Measurements from ENCODE around the gene PCNX3. TPM values are rescaled to one million over a fixed set of nuclear protein-coding genes. Genes with fewer than 3 reads are reported as not detected.

PCNX3 gene
- total and polyA plus RNA-seq, 2 donors (not counting 3 experiments of a cell fraction or from before 2014, with no cell fraction given), result 42.6 to 53.9 TPM

- no peaks in the 10 kb centered on the region for H4K20me1 ChIP-seq (replicated peaks; ENCODE audit: control insufficient read depth, extremely low read depth, insufficient read depth, low read length)
- intact Hi-C loops (cut with micrococcal nuclease), result loop anchor here (1.0 to 2.0 kb wide), 3 partner anchors 10 to 205 kb away; partner anchors contain the start of genes CFL1 and ZNRD2
- dilution Hi-C loops (cut with MboI; ENCODE audit: extremely low pct_ligation_motif_present, low sequenced_read_pairs), result no loop called here
- POLR2A ChIA-PET, result interaction anchor here (1.0 to 3.9 kb wide), 5 partner anchors 9 to 205 kb away, joined by 3 to 19 read pairs (median 5); partner anchors contain the start of genes CFL1, RELA and SIPA1
- H3K9me1 ChIP-seq (replicated peaks; ENCODE audit: control insufficient read depth, extremely low read depth, insufficient read depth, low read length), result no peaks in the 10 kb centered on the region
- peaks cover 23% of the 10 kb centered on the region for H3K4me1 ChIP-seq (ENCODE audit: control insufficient read depth, extremely low read depth, insufficient read depth, low read length)
- peak overlapping the region; percentile 26 for H3K4me2 ChIP-seq (ENCODE audit: insufficient read depth, low read length)
- peak overlapping the region in 1 of 3 experiments; percentile 16 for H3K4me3 ChIP-seq (replicated peaks in 1 of 3; ENCODE audit: insufficient read depth in 1 of 3, low read depth in 1 of 3, low read length in 3 of 3)
- H3K9ac ChIP-seq (replicated peaks; ENCODE audit: extremely low read depth, insufficient read depth, low read length), result peak overlapping the region; percentile 67
- no peaks in the 10 kb centered on the region for H3K9me3 ChIP-seq (replicated peaks; ENCODE audit: control insufficient read depth, insufficient read depth, low read length)
- no peaks in the 10 kb centered on the region for H3K27me3 ChIP-seq (ENCODE audit: control insufficient read depth in 2 of 2, insufficient read depth in 2 of 2, low read length in 2 of 2)
- peaks cover 5% of the 10 kb centered on the region for H3K79me2 ChIP-seq (ENCODE audit: control insufficient read depth, insufficient read depth, low read length)
- BruUV-seq (replicated peaks), result TSS peak; percentile 54
- no peak for FAIRE-seq
- CTCF ChIA-PET, result interaction anchor here (0.6 to 8.0 kb wide), 10 partner anchors 9 to 207 kb away, joined by 3 to 44 read pairs (median 4); partner anchors contain the start of genes AP5B1, MUS81, RELA and RNASEH2C
- TF ChIP-seq EZH2 (IDR thresholded peaks at IDR 0.05; ENCODE audit: borderline replicate concordance, low read depth, low read length, severe bottlenecking) (no peak), POLR2AphosphoS5 (IDR thresholded peaks at IDR 0.05; ENCODE audit: insufficient read depth, low read depth, low read length) (no peak), POLR2A (IDR thresholded peaks at IDR 0.05; ENCODE audit: low read depth, low read length) (no peak), JUN (IDR thresholded peaks at IDR 0.05; ENCODE audit: borderline replicate concordance, insufficient read depth, insufficient read length, low read depth) (no peak), GATA2 (IDR thresholded peaks at IDR 0.05; ENCODE audit: insufficient read depth, insufficient read length, low read depth, low read length) (no peak), FOS (IDR thresholded peaks at IDR 0.05; ENCODE audit: borderline replicate concordance, insufficient read depth, low read length) (no peak), MYC (IDR thresholded peaks at IDR 0.05; ENCODE audit: low read depth, low read length) (no peak)
- TF ChIP-seq, protein P1, sequence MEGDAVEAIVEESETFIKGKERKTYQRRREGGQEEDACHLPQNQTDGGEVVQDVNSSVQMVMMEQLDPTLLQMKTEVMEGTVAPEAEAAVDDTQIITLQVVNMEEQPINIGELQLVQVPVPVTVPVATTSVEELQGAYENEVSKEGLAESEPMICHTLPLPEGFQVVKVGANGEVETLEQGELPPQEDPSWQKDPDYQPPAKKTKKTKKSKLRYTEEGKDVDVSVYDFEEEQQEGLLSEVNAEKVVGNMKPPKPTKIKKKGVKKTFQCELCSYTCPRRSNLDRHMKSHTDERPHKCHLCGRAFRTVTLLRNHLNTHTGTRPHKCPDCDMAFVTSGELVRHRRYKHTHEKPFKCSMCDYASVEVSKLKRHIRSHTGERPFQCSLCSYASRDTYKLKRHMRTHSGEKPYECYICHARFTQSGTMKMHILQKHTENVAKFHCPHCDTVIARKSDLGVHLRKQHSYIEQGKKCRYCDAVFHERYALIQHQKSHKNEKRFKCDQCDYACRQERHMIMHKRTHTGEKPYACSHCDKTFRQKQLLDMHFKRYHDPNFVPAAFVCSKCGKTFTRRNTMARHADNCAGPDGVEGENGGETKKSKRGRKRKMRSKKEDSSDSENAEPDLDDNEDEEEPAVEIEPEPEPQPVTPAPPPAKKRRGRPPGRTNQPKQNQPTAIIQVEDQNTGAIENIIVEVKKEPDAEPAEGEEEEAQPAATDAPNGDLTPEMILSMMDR (IDR thresholded peaks at IDR 0.05; ENCODE audit: extremely low read depth in 1 of 2, insufficient read depth in 1 of 2, low read depth in 1 of 2, low read length in 2 of 2), result no peak
- TF ChIP-seq, protein P2, sequence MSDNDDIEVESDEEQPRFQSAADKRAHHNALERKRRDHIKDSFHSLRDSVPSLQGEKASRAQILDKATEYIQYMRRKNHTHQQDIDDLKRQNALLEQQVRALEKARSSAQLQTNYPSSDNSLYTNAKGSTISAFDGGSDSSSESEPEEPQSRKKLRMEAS (IDR thresholded peaks at IDR 0.05; ENCODE audit: insufficient read depth, insufficient read length), result no peak
- H3K36me3 ChIP-seq (ENCODE audit: control insufficient read depth in 2 of 2, extremely low read depth in 1 of 2, insufficient read depth in 2 of 2, low read length in 2 of 2), result peaks cover 12 to 56% of the 10 kb centered on the region in 2 experiments
- H3K27ac ChIP-seq (ENCODE audit: insufficient read depth, low read depth, low read length), result peak overlapping the region; percentile 95
- peak; percentile 71 for DNase-seq (ENCODE audit: low read depth, low spot score)
- no peak overlapping the region for H2AFZ ChIP-seq (ENCODE audit: low read depth, low read length)
These were observed 38.0 kb downstream of the PCNX3 start for GRCh38 chr11:65653229-65654225.
